Colonic mucosa (tissue), 4 donors: Measurements from ENCODE around the gene APOM. TPM values are rescaled to one million over a fixed set of nuclear protein-coding genes. Genes with fewer than 3 reads are reported as not detected.

Experiments used
- DNase-seq: peaks from one replicate; pipeline ENCODE4 v3.0.0-alpha.2; 2020
- H3K27ac ChIP-seq: fragments of 200-600 bp; one replicate; pipeline ENCODE4 v1.8.0; 2021
- H3K27me3 ChIP-seq: fragments of 200-600 bp; one replicate; pipeline ENCODE4 v1.8.0; 2021
- H3K36me3 ChIP-seq: fragments of 200-600 bp; one replicate; pipeline ENCODE4 v1.8.0; 2021
- H3K4me1 ChIP-seq: fragments of 200-600 bp; one replicate; pipeline ENCODE4 v1.8.0; 2021; ENCODE audit warnings: mild to moderate bottlenecking
- H3K4me3 ChIP-seq: fragments of 200-600 bp; one replicate; pipeline ENCODE4 v1.8.0; 2021
- H3K9ac ChIP-seq, 2 donors: one replicate each; pipeline ENCODE4 v1.7.0; 2013; ENCODE audit warnings: control low read depth in 2 of 2, low read depth in 2 of 2, low read length in 2 of 2
- H3K9me3 ChIP-seq: fragments of 200-600 bp; one replicate; pipeline ENCODE4 v1.8.0; 2021
- CTCF ChIP-seq: fragments of 200-600 bp; IDR thresholded peaks from one replicate; pipeline ENCODE4 v1.8.0; 2022; ENCODE audit warnings: antibody characterized with exemption, mild to moderate bottlenecking
- intact Hi-C: fragments of 100-400 bp; cut with DNase I; formaldehyde crosslinking; loops from one replicate; pipeline ENCODE4 v1.14.1; 2022
- total RNA-seq, 2 donors: library from RNA; stranded (reverse); fragmentation: NEBNext Ultra II Directional in 1 of 2; extraction: Animal tissue kit (Norgen Biotek cat#: 25700) in 1 of 2; gene quantifications; one replicate each; pipeline ENCODE4 v1.2.1, GENCODE V29; 2021
- donor health status: healthy.
- donor health status: DM: no; HTN: no; CAD: no.
- donor health status: DM: no; HTN: no; CAD: no.

The APOM gene
- total RNA-seq, 2 donors from 2014 or later: 1.6 to 2.4 TPM

GRCh38 chr6:31639043-31639442 lies 16.7 kb upstream of the APOM start:
- H3K27me3 ChIP-seq: no peaks in the 10 kb centered on the region
- TF ChIP-seq CTCF: no peak
- H3K9me3 ChIP-seq: no peaks in the 10 kb centered on the region
- H3K27ac ChIP-seq: no peak overlapping the region
- no peak overlapping the region for H3K9ac ChIP-seq
- H3K4me3 ChIP-seq: no peak overlapping the region
- H3K36me3 ChIP-seq: peaks cover 33% of the 10 kb centered on the region
- intact Hi-C loops: no loop called here
- no peaks in the 10 kb centered on the region for H3K4me1 ChIP-seq
- DNase-seq: no peak

- Histone ChIP-seq H3K9ac (no peak overlapping the region), H3K36me3 (peaks cover 33% of the 10 kb centered on the region), H3K9me3 (no peaks in the 10 kb centered on the region), H3K27ac (no peak overlapping the region), H3K4me3 (no peak overlapping the region), H3K4me1 (no peaks in the 10 kb centered on the region), H3K27me3 (no peaks in the 10 kb centered on the region)
- intact Hi-C loops: no loop called here
- DNase-seq: no peak
- no peak for TF ChIP-seq CTCF
Measured at GRCh38 chr6:31639449-31639861, 16.2 kb upstream of the APOM start.

GRCh38 chr6:31640612-31641011 lies 15.1 kb upstream of the APOM start:
- H3K9me3 ChIP-seq: no peaks in the 10 kb centered on the region
- no peak for DNase-seq
- intact Hi-C loops: no loop called here
- no peaks in the 10 kb centered on the region for H3K27me3 ChIP-seq
- H3K9ac ChIP-seq: no peak overlapping the region
- no peaks in the 10 kb centered on the region for H3K4me1 ChIP-seq
- peaks cover 33% of the 10 kb centered on the region for H3K36me3 ChIP-seq
- no peak for TF ChIP-seq CTCF
- no peak overlapping the region for H3K4me3 ChIP-seq
- no peak overlapping the region for H3K27ac ChIP-seq

GRCh38 chr6:31641370-31641769 lies 14.3 kb upstream of the APOM start:
- H3K4me1 ChIP-seq: no peaks in the 10 kb centered on the region
- H3K27me3 ChIP-seq: no peaks in the 10 kb centered on the region
- no peaks in the 10 kb centered on the region for H3K9me3 ChIP-seq
- no peak overlapping the region for H3K9ac ChIP-seq
- intact Hi-C loops: no loop called here
- no peak overlapping the region for H3K27ac ChIP-seq
- peaks cover 33% of the 10 kb centered on the region for H3K36me3 ChIP-seq
- no peak for TF ChIP-seq CTCF
- no peak overlapping the region for H3K4me3 ChIP-seq
- no peak for DNase-seq

GRCh38 chr6:31642798-31643570 lies 12.7 kb upstream of the APOM start:
- Histone ChIP-seq H3K27ac (no peak overlapping the region), H3K4me1 (no peaks in the 10 kb centered on the region), H3K9me3 (no peaks in the 10 kb centered on the region), H3K27me3 (no peaks in the 10 kb centered on the region), H3K36me3 (peaks cover 33% of the 10 kb centered on the region), H3K4me3 (no peak overlapping the region), H3K9ac (no peak overlapping the region)
- DNase-seq: no peak
- no peak for TF ChIP-seq CTCF
- intact Hi-C loops: no loop called here
